Measurements from ENCODE around the gene MTPN.

DNA sequence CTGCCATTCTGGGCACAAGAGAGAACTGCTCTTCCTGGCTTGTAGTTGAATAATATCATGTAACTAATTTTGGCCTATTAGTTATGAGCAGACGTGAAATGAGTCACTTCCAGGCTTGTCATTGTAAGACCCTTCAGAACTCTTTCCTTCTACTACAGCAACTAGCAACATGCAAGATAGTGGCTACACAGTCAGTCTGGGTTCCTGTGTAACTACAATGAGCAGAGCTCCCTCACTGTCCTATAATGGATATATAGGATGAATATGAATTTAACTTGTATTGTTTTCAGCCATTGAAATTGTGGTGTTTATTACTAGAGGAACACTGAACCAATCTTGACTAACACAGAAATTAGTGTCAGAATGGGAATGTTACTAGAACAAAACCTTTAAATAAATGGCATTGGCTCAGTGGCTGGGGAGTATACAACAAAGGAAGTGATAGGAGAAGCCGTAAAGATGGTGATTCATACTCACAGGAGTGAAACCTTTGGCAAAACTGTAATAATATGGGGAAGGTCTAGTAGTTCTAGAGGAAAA is 2.9 kb upstream of the MTPN start:
- TF ChIP-seq POLR2AphosphoS5 (IDR thresholded peaks at IDR 0.05; ENCODE audit: borderline replicate concordance, low read depth, low read length) (no peak), EZH2 (IDR thresholded peaks at IDR 0.05) (no peak), FOXP2 (optimal IDR thresholded peaks at IDR 0.05; ENCODE audit: control extremely low read depth, extremely low read length, insufficient read depth) (no peak)
